Adrenal gland (tissue), 12 donors: Measurements from ENCODE around the gene SRRT. TPM values are rescaled to one million over a fixed set of nuclear protein-coding genes. Genes with fewer than 3 reads are reported as not detected.

ENCODE experiments used
- DNase-seq, 7 donors: peaks; one replicate each; pipeline ENCODE4 v3.0.0-alpha.2; 2019 to 2020
- H3K27ac ChIP-seq, 5 donors: fragments of 200-600 bp; sonication (generic) in 4 of 5; 1 replicate in 3 of 5; 2 replicates in 2 of 5; pipeline versions ENCODE4 v1.5.1 to v1.8.0; 2016 to 2020; ENCODE audit warnings: mild to moderate bottlenecking in 1 of 5
- H3K27me3 ChIP-seq: fragments of 200-600 bp; 2 replicates; pipeline ENCODE4 v1.8.0; 2021
- H3K36me3 ChIP-seq, 2 donors: fragments of 200-600 bp; replicated peaks in 1 of 2; 1 replicate in 1 of 2; 2 replicates in 1 of 2; pipeline versions ENCODE4 v1.5.1 to v1.8.0; 2018 to 2022
- H3K4me1 ChIP-seq, 2 donors: fragments of 200-600 bp; replicated peaks in 1 of 2; 1 replicate in 1 of 2; 2 replicates in 1 of 2; pipeline versions ENCODE4 v1.5.1 to v1.8.0; 2018 to 2021
- H3K4me3 ChIP-seq, 4 donors: fragments of 200-600 bp; sonication (generic) in 3 of 4; one replicate each; pipeline ENCODE4 v1.5.1; 2016 to 2018
- H3K9me3 ChIP-seq, 3 donors: fragments of 200-600 bp; sonication (generic) in 1 of 3; replicated peaks in 1 of 3; 1 replicate in 2 of 3; 2 replicates in 1 of 3; pipeline versions ENCODE4 v1.5.1 to v1.8.0; 2016 to 2021
- CTCF ChIP-seq, 6 experiments: fragments of 450-650 bp in 4 of 6; fragments of 200-600 bp in 2 of 6; sonication (generic) in 1 of 6; IDR thresholded peaks; 1 replicate in 5 of 6; 2 replicates in 1 of 6; pipeline versions ENCODE4 v1.5.1 to v1.8.0; 2016 to 2021; ENCODE audit warnings: antibody characterized with exemption in 6 of 6, mild to moderate bottlenecking in 2 of 6, moderate library complexity in 1 of 6
- POLR2A ChIP-seq, 2 donors: fragments of 450-650 bp; IDR thresholded peaks; one replicate each; pipeline ENCODE4 v1.6.1; 2017; ENCODE audit warnings: antibody characterized with exemption in 2 of 2, mild to moderate bottlenecking in 2 of 2, moderate library complexity in 1 of 2
- WGBS, 4 donors: extraction: QIAGEN DNeasy Blood & Tissue Kit in 2 of 4; methylation state at CpG; one replicate each; pipeline versions ENCODE4 v1.1.5 to v1.1.7; 2013 to 2017; 5-methylcytosine and 5-hydroxymethylcytosine counted together
- intact Hi-C, 2 donors: fragments of 100-400 bp; cut with DNase I; formaldehyde crosslinking; loops; one replicate each; pipeline versions ENCODE4 v1.14.1 to v1.15.0; 2022 to 2023
- polyA plus RNA-seq, 3 donors: library from polyadenylated mRNA; stranded (reverse); fragments of 200-250 nt in 2 of 3; fragments of 350-450 nt in 1 of 3; fragmentation: Illumina TruSeq in 1 of 3; extraction: RNeasy Lipid Tissue Mini Kit (QIAGEN cat#74804) in 1 of 3; gene quantifications; one replicate each; pipeline ENCODE4 v1.2.3, GENCODE V29; 2013 to 2014
- total RNA-seq, 9 donors: library from RNA; depleted of rRNA in 4 of 9; stranded (reverse); fragments of >200 nt in 4 of 9; fragments of 120-200 nt in 1 of 9; fragmentation: NEBNext Ultra II Directional in 1 of 9; extraction: Animal tissue kit (Norgen Biotek cat#: 25700) in 1 of 9; gene quantifications; one replicate each; pipeline versions ENCODE4 v1.1.0 to v1.2.4, GENCODE V29; 2013 to 2023
- donor health status: healthy with polysubstance abuse.
- donor health status: Bipolar disorder and iron deficiency.
- donor health status: DM: yes; HTN: yes; CAD: no.
- donor health status: DM: no; HTN: no; CAD: no.
- donor health status: DM: no; HTN: no; CAD: no.
- donor health status: DM: yes; HTN: yes; CAD: no.

The SRRT gene
- total and polyA plus RNA-seq, 12 donors: 44.0 to 289 (median 97.1) TPM

- Histone ChIP-seq H3K4me3 (peak overlapping the region in 1 of 4 donors; percentile 94), H3K27me3 (no peaks in the 10 kb centered on the region), H3K4me1 (peaks cover 23 to 25% of the 10 kb centered on the region in 2 donors), H3K36me3 (peaks cover 0 to 17% of the 10 kb centered on the region in 2 donors), H3K9me3 (no peaks in the 10 kb centered on the region), H3K27ac (peak overlapping the region; percentile 82 to 99 (median 96))
- no peak for TF ChIP-seq POLR2A (IDR thresholded peaks at IDR 0.05)
- TF ChIP-seq CTCF (IDR thresholded peaks at IDR 0.05): no peak
- WGBS, 4 donors: 34 to 67% (median 51%) methylated on average over 2 to 46 of the region's 46 CpGs
- peak; percentile 86 to 94 (median 91) for DNase-seq
- intact Hi-C loops: no loop called here
Measured at GRCh38 chr7:100865938-100866728, 8.8 kb upstream of the SRRT start.

GRCh38 chr7:100866729-100867039, 8.2 kb upstream of the SRRT start:
- Histone ChIP-seq H3K36me3 (peaks cover 0 to 18% of the 10 kb centered on the region in 2 donors), H3K27ac (peak overlapping the region; percentile 82 to 99 (median 96))
- intact Hi-C loops: no loop called here

GRCh38 chr7:100867040-100867775, 7.7 kb upstream of the SRRT start, which contains the start of gene TRIP6:
TSS of gene TRIP6 (plus strand) at chr7:100867387. CDS start at chr7:100867498, 111 bp downstream.
- H3K36me3 ChIP-seq: peaks cover 0 to 23% of the 10 kb centered on the region in 2 donors
- intact Hi-C loops: no loop called here
- H3K4me1 ChIP-seq: peaks cover 23 to 25% of the 10 kb centered on the region in 2 donors
- H3K27ac ChIP-seq: peak within 1 kb of the TSS; percentile 82 to 99 (median 96)
- TF ChIP-seq POLR2A (IDR thresholded peaks at IDR 0.05) (peak in 1 of 2 donors; percentile 61), CTCF (IDR thresholded peaks at IDR 0.05) (no peak)
- peak; percentile 91 to 95 (median 95) for DNase-seq
- no peaks in the 10 kb centered on the region for H3K27me3 ChIP-seq
- 0 to 1% (median 1%) methylated on average over 20 to 42 of the region's 42 CpGs for WGBS, 4 donors
- peak within 1 kb of the TSS; percentile 43 to 97 (median 86) for H3K4me3 ChIP-seq
- no peaks in the 10 kb centered on the region for H3K9me3 ChIP-seq

More at GRCh38 chr7:100866729-100867039, 8.2 kb upstream of the SRRT start:
- no peak for DNase-seq
- peaks cover 23 to 25% of the 10 kb centered on the region in 2 donors for H3K4me1 ChIP-seq
- 25 to 45% (median 39%) methylated on average over 4 to 5 of the region's 5 CpGs for WGBS, 4 donors
- H3K27me3 ChIP-seq: no peaks in the 10 kb centered on the region
- H3K4me3 ChIP-seq: peak overlapping the region in 2 of 4 donors; percentile 94 to 97
- H3K9me3 ChIP-seq: no peaks in the 10 kb centered on the region
- TF ChIP-seq POLR2A (IDR thresholded peaks at IDR 0.05) (no peak), CTCF (IDR thresholded peaks at IDR 0.05) (no peak)
